GM18909 (cell line): ENCODE data around the gene TBL3.

Experiments
- ATAC-seq: cut with Tn5 transposase; IDR thresholded peaks from one replicate; pipeline ENCODE4 v1.9.1; 2021; ENCODE audit warnings: mild to moderate bottlenecking; ENCODE audit not compliant: unreplicated experiment, poor library complexity

TBL3 gene

DNA sequence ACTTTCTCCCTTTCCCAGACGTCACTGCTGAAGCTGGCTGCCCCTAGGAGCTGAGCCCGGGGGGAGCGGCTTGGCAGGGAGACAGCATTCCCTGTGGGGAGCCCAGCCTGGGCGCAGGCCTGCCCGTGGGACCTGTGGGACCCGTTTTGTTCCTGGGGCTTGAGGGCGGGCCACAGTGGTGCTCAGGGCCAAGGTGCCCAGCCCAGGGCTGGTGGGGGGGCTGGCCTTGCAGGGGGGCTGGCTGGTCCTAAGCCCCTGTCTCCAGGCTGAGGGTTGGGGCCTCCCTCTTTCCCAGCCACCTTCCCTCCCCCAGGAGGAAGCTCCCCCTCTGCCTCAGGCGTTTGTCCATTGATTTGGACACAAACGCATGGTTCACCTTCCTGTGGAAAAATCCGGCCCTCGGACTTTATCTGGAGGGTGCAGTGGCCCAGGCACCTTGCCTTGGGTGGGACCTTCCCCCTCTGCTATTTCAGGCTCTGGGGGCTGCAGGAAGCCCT lies 59.3 kb downstream of the TBL3 start:
- no peak for ATAC-seq
